ES-I3 (cell line): Measurements from ENCODE around the gene CARS2.

Source experiments
- H3K36me3 ChIP-seq: 2 replicates; pipeline ENCODE4 v1.6.1; 2013; ENCODE audit warnings: mild to moderate bottlenecking, low read length, control low read depth, moderate library complexity; ENCODE audit not compliant: insufficient read depth
- H3K4me1 ChIP-seq: 2 replicates; pipeline ENCODE4 v1.6.1; 2013; ENCODE audit warnings: mild to moderate bottlenecking, control low read depth, low read length; ENCODE audit not compliant: insufficient read depth
- H3K9ac ChIP-seq: 2 replicates; pipeline ENCODE4 v1.6.1; 2013; ENCODE audit warnings: low read depth, mild to moderate bottlenecking, low read length, moderate library complexity
- H3K9me3 ChIP-seq: 2 replicates; pipeline ENCODE4 v1.6.1; 2013; ENCODE audit warnings: mild to moderate bottlenecking, low read length, moderate library complexity; ENCODE audit not compliant: control insufficient read depth, insufficient read depth

The CARS2 gene

GRCh38 chr13:110605132-110605531 is 100.8 kb downstream of the CARS2 start:
- no peaks in the 10 kb centered on the region for H3K36me3 ChIP-seq
- H3K9ac ChIP-seq, result no peak overlapping the region
- H3K9me3 ChIP-seq, result no peaks in the 10 kb centered on the region; the same call in 1 of the 2 replicates
- H3K4me1 ChIP-seq, result peaks cover 2% of the 10 kb centered on the region

DNA sequence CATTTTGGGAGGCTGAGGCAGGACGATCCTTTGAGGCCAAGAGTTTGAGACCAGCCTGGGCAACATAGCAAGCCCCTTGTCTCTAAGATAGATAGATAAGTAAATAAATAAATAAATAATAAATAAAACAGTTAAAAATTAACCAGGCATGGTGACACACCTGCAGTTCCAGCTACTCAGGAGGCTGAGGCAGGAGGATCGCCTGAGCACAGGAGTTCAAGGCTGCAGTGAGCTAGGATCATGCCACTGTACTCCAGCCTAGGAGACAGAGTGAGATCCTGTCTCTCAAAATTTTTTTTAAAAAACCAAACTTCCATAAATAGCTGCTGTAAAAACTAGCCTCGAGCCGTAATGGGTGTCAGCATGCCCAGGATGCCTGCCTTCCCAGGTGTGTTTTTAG is 104.9 kb downstream of the CARS2 start:
- Histone ChIP-seq H3K4me1 (peaks cover 3% of the 10 kb centered on the region; the same call in 1 of the 2 replicates), H3K36me3 (no peaks in the 10 kb centered on the region), H3K9me3 (no peaks in the 10 kb centered on the region; the same call in 1 of the 2 replicates), H3K9ac (no peak overlapping the region)

DNA sequence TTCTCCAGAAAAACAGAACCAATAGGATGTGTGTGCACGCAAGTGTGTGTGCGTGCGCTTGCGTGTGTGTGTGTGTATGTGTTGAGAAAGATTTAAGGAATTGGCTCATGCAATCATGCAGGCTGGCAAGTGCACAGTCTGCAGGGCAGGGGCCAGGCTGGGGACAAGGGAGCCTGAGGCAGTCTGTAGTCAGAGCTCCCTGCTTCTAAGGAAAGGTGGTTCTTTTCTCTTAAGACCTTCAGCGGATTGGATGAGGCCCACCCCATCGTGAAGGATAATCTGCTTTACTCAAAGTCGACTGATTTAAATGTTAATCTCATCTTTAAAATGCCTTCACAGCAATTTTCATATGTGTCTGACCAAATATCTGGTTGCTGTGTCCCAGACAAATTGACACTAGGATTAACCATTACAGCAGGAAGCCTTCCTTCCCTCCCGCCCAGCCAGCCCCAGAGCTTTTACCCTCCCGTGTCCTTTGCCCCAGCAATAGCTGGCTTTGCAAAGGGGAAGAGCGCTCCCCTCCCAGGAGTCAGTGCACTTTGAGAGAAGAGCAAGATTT is 105.6 kb downstream of the CARS2 start:
- Histone ChIP-seq H3K4me1 (peaks cover 3% of the 10 kb centered on the region; the same call in 1 of the 2 replicates), H3K36me3 (no peaks in the 10 kb centered on the region), H3K9me3 (no peaks in the 10 kb centered on the region; the same call in 1 of the 2 replicates), H3K9ac (no peak overlapping the region)

DNA sequence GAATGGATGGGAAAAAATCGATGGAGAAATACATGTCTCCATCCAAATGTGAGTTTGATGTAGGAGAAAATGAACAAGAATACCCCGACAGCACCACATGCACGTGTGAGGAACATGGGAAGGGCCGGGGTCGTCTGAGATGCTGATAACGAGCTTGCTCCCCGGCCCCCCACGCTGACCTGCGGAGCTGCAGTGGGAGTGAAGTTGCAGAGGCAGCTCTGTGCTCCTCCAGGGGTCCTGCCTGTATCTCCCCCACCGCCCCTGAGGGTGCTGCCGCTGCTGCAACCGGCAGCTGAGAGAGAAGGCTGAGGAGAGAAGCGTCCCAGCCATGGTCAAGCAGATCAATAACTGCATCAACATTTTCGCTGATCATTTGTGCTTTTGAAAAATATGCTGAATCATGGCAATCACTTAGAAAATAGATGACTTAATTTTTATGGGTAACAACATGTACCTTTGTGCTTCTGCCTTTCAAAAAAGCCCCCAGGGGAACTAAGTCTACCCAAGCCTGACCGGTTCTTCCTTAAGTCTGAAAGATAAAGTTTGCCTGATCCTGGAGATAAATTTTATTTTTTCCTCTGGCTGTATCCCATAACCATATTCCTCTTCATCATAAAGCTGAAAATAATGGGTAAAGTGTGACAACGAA is 108.8 kb downstream of the CARS2 start:
- H3K4me1 ChIP-seq, result peaks cover 3% of the 10 kb centered on the region; the same call in 1 of the 2 replicates
- no peak overlapping the region for H3K9ac ChIP-seq
- no peaks in the 10 kb centered on the region for H3K9me3 ChIP-seq
- no peaks in the 10 kb centered on the region for H3K36me3 ChIP-seq

DNA sequence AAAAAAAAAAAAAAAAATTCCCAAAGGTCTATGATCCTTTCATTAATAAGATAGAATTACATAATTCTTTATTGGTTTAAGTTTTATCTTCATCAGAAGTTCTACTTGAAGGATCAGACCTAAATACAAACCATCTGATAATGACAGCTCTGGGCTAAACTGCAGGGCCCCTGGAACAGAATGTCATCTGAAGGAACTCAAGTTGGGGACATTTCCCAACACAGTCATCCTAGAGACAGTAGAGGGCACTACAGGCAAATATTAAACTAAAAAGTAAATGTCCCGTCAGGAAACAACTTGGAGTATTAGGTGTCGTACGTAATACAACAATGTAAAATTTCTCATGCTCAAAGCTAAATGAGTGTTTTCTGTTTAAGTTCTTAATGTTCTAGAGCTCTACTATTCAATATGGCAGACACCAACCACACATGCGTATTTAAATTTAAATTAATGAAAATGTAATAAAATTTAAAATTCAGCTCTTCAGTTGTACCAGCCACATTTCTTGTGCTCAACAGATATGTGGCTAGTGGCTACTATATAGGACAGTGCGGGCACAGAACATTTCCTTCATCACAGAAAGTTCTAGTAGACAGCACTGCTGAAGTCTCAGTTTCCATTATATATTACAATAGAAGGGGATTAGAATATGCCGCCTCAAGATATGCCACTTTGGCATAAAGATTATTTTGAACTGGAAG is 112.3 kb downstream of the CARS2 start:
- 0 out of 2 replicates have a peak, but pooled peaks cover 5% of the 10 kb centered on the region for H3K4me1 ChIP-seq
- no peaks in the 10 kb centered on the region for H3K9me3 ChIP-seq
- H3K36me3 ChIP-seq, result no peaks in the 10 kb centered on the region
- H3K9ac ChIP-seq, result no peak overlapping the region

DNA sequence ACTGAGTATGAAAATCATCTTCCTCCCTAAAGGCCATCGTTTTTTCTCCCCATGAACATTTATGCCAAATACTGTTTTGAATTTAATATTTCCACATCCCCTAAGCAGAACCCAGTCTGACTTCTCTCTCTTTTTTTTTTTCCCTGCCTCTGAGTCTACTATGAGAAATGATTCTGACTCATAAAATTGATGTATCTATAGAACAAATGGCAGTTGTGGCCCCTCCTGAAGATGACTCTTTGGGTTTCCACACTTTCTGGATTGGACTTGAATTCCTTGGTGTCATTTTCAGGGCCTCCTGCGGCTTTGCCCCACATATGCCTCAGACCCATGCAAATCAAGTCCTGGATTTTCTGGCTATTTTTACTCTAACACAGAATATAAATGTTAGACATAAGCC is 113.3 kb downstream of the CARS2 start:
- Histone ChIP-seq H3K36me3 (no peaks in the 10 kb centered on the region), H3K9ac (no peak overlapping the region), H3K9me3 (no peaks in the 10 kb centered on the region), H3K4me1 (0 out of 2 replicates have a peak, but pooled peaks cover 5% of the 10 kb centered on the region)
